T-helper 2 cell treated with Interferon-gamma antibody and Interleukin-4, amounts not matched to agents 5 μg/mL and 100 μg/mL, for 36 hours (primary cell): Measurements from ENCODE around the gene FREM1.

Experiments used
- DNase-seq: peaks from one replicate; pipeline ENCODE4 v3.0.0; 2021; ENCODE audit warnings: low spot score
- H3K27ac Mint-ChIP-seq: one replicate; pipeline ENCODE4 v1.8.0; 2021; ENCODE audit warnings: mild to moderate bottlenecking, mixed read lengths
- H3K27me3 Mint-ChIP-seq: one replicate; pipeline ENCODE4 v1.8.0; 2021; ENCODE audit warnings: low read depth, mixed read lengths
- H3K36me3 Mint-ChIP-seq: one replicate; pipeline ENCODE4 v1.8.0; 2021; ENCODE audit warnings: low read depth, mixed read lengths
- H3K4me1 Mint-ChIP-seq: one replicate; pipeline ENCODE4 v1.8.0; 2021; ENCODE audit warnings: low read depth, mixed read lengths
- H3K4me3 Mint-ChIP-seq: one replicate; pipeline ENCODE4 v1.8.0; 2022; ENCODE audit warnings: mild to moderate bottlenecking, moderate library complexity, mixed read lengths
- H3K9me3 Mint-ChIP-seq: one replicate; pipeline ENCODE4 v1.8.0; 2021; ENCODE audit warnings: mixed read lengths

Gene FREM1

DNA sequence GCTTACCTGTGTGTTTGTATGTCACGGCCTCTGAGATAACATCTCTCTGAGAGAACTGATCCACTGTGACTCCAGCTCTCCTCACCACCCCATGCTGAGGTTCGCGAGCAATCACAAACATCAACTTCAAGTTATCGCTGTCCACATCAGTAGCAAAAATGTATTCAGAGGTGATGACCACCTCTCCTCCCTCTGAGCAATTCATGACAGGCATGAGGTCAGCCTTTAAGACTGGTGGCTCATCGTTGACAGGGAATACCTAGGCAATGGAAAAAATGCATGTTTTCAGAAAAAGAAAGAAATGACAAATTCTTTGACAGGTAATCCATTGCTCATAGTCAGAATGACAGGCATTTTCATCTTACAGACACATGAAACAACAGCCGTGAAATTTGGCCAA, 97.4 kb downstream of the FREM1 start:
- Mint-ChIP-seq H3K4me3 (no peak overlapping the region), H3K9me3 (no peaks in the 10 kb centered on the region), H3K4me1 (no peaks in the 10 kb centered on the region), H3K36me3 (no peaks in the 10 kb centered on the region), H3K27ac (no peak overlapping the region), H3K27me3 (no peaks in the 10 kb centered on the region)
- no peak for DNase-seq

GRCh38 chr9:14811844-14812243, 98.4 kb downstream of the FREM1 start:
- H3K27ac Mint-ChIP-seq = no peak overlapping the region
- H3K9me3 Mint-ChIP-seq = no peaks in the 10 kb centered on the region
- H3K36me3 Mint-ChIP-seq = no peaks in the 10 kb centered on the region
- no peaks in the 10 kb centered on the region for H3K4me1 Mint-ChIP-seq
- no peaks in the 10 kb centered on the region for H3K27me3 Mint-ChIP-seq
- DNase-seq = no peak
- H3K4me3 Mint-ChIP-seq = no peak overlapping the region

- Mint-ChIP-seq H3K4me1 (no peaks in the 10 kb centered on the region), H3K27me3 (no peaks in the 10 kb centered on the region), H3K4me3 (no peak overlapping the region), H3K27ac (no peak overlapping the region), H3K36me3 (no peaks in the 10 kb centered on the region), H3K9me3 (no peaks in the 10 kb centered on the region)
- no peak for DNase-seq
Observed at GRCh38 chr9:14806941-14807520, 103.2 kb downstream of the FREM1 start.

GRCh38 chr9:14799030-14799429, 111.2 kb downstream of the FREM1 start:
- DNase-seq = no peak
- H3K27ac Mint-ChIP-seq = no peak overlapping the region
- peaks cover 2% of the 10 kb centered on the region for H3K27me3 Mint-ChIP-seq
- no peaks in the 10 kb centered on the region for H3K9me3 Mint-ChIP-seq
- H3K4me1 Mint-ChIP-seq = no peaks in the 10 kb centered on the region
- H3K4me3 Mint-ChIP-seq = no peak overlapping the region
- H3K36me3 Mint-ChIP-seq = no peaks in the 10 kb centered on the region

DNA sequence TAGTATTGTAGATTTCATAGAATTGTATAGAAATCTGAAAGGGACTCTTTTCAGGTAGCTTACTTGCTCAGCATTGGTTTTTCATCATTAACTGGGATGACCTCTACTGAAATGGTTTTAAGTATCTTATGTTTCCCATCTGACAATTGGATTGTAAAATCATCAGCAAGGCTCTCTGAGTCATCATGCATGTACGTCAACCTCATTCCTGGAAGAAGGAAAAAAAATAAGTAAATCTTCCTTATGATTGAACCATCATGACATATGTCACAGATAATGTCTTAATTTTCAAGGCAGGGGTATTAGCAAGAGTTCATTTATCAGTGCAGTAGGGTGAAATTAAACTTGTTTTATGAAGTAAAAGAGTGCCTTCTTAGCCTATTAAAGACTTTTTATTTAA, 112.8 kb downstream of the FREM1 start:
- Mint-ChIP-seq H3K9me3 (no peaks in the 10 kb centered on the region), H3K27ac (no peak overlapping the region), H3K27me3 (peaks cover 2% of the 10 kb centered on the region), H3K4me3 (no peak overlapping the region), H3K4me1 (no peaks in the 10 kb centered on the region), H3K36me3 (no peaks in the 10 kb centered on the region)
- no peak for DNase-seq

DNA sequence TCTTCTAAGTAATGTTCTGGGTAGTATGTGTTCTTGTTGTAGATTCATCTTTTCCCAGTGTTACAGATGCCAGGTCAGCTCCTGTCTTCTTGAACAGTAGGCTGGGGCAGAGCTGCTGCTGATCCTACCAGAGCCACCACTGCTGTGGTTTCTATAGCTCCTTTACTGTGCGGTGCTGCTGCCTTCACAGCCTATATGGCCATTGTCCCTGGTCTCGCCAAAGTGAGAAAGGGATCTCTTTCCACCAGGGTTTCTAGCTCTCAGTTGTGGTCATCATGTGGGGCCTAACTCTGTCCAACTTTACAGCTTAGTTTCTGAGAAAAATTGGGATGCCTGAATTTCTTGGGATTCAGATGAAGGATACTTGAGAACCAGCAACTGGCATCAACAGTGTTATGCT, 116.8 kb downstream of the FREM1 start:
- Mint-ChIP-seq H3K27ac (no peak overlapping the region), H3K4me3 (no peak overlapping the region), H3K27me3 (peaks cover 2% of the 10 kb centered on the region), H3K4me1 (no peaks in the 10 kb centered on the region), H3K36me3 (no peaks in the 10 kb centered on the region), H3K9me3 (no peaks in the 10 kb centered on the region)
- no peak for DNase-seq

DNA sequence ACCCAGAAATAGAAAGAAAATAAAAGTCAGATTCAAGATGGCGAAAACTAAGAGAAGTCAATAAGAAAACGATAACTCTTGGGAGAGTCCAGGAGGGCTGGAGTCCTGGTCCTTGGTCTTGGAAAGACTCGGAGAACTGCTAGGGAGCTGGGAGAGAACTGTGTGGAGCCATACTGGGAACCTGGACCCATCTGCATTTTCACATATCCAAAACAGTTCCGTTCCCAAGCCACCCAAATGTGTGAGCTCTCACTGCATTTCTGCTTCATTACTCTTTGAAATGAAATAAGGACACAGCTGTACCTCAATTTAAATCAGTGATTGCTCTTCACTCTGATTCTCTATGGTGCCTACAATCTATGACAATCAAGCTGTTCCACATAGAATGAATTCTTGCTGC, 119.6 kb downstream of the FREM1 start:
- no peaks in the 10 kb centered on the region for H3K4me1 Mint-ChIP-seq
- no peaks in the 10 kb centered on the region for H3K9me3 Mint-ChIP-seq

GRCh38 chr9:14788846-14789245, 121.4 kb downstream of the FREM1 start:
- H3K4me3 Mint-ChIP-seq = no peak overlapping the region
- no peaks in the 10 kb centered on the region for H3K36me3 Mint-ChIP-seq
- H3K27ac Mint-ChIP-seq = no peak overlapping the region
- no peaks in the 10 kb centered on the region for H3K27me3 Mint-ChIP-seq
- H3K9me3 Mint-ChIP-seq = no peaks in the 10 kb centered on the region
- no peaks in the 10 kb centered on the region for H3K4me1 Mint-ChIP-seq
- no peak for DNase-seq

More for the DNA sequence above, 119.6 kb downstream of the FREM1 start:
- Mint-ChIP-seq H3K27ac (no peak overlapping the region), H3K4me3 (no peak overlapping the region), H3K27me3 (peaks cover 2% of the 10 kb centered on the region), H3K36me3 (no peaks in the 10 kb centered on the region)
- no peak for DNase-seq

- no peaks in the 10 kb centered on the region for H3K36me3 Mint-ChIP-seq
- no peaks in the 10 kb centered on the region for H3K9me3 Mint-ChIP-seq
- no peak overlapping the region for H3K4me3 Mint-ChIP-seq
- no peaks in the 10 kb centered on the region for H3K27me3 Mint-ChIP-seq
- no peaks in the 10 kb centered on the region for H3K4me1 Mint-ChIP-seq
- no peak for DNase-seq
- H3K27ac Mint-ChIP-seq = no peak overlapping the region
Observed at GRCh38 chr9:14783358-14783757, 126.9 kb downstream of the FREM1 start.

GRCh38 chr9:14782286-14783051, 127.8 kb downstream of the FREM1 start:
- no peak for DNase-seq
- Mint-ChIP-seq H3K36me3 (no peaks in the 10 kb centered on the region), H3K9me3 (no peaks in the 10 kb centered on the region), H3K4me3 (no peak overlapping the region), H3K4me1 (no peaks in the 10 kb centered on the region), H3K27ac (no peak overlapping the region), H3K27me3 (no peaks in the 10 kb centered on the region)

GRCh38 chr9:14780693-14781092, 129.5 kb downstream of the FREM1 start:
- no peaks in the 10 kb centered on the region for H3K4me1 Mint-ChIP-seq

DNA sequence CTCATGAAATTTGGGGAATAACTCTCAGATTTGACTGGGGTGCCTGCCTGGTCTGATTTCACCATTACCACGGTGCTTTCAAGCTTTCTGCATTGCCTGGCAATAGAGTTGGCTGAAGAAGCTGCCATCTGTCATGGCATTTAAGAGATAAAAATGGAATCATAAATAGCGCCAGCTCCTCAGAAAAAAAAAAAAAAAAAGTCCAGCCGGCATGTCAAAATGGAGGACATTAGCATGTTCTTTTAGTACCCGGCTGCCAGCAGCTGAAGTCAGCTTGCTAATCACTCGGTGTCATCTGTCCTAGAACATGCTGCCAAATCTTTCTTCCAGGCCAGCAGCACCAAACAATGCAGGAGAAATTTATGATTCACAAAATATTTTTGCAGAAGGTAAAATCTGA, 130.0 kb downstream of the FREM1 start:
- Mint-ChIP-seq H3K27ac (no peak overlapping the region), H3K4me1 (no peaks in the 10 kb centered on the region), H3K27me3 (no peaks in the 10 kb centered on the region), H3K4me3 (no peak overlapping the region), H3K9me3 (no peaks in the 10 kb centered on the region), H3K36me3 (no peaks in the 10 kb centered on the region)
- DNase-seq = no peak

More at GRCh38 chr9:14780693-14781092, 129.5 kb downstream of the FREM1 start:
- Mint-ChIP-seq H3K27me3 (no peaks in the 10 kb centered on the region), H3K9me3 (no peaks in the 10 kb centered on the region), H3K27ac (no peak overlapping the region), H3K36me3 (no peaks in the 10 kb centered on the region), H3K4me3 (no peak overlapping the region)
- DNase-seq = no peak

GRCh38 chr9:14779566-14780022, 130.6 kb downstream of the FREM1 start:
- Mint-ChIP-seq H3K27me3 (no peaks in the 10 kb centered on the region), H3K27ac (no peak overlapping the region), H3K36me3 (no peaks in the 10 kb centered on the region), H3K4me3 (no peak overlapping the region), H3K9me3 (no peaks in the 10 kb centered on the region), H3K4me1 (no peaks in the 10 kb centered on the region)
- DNase-seq = no peak

DNA sequence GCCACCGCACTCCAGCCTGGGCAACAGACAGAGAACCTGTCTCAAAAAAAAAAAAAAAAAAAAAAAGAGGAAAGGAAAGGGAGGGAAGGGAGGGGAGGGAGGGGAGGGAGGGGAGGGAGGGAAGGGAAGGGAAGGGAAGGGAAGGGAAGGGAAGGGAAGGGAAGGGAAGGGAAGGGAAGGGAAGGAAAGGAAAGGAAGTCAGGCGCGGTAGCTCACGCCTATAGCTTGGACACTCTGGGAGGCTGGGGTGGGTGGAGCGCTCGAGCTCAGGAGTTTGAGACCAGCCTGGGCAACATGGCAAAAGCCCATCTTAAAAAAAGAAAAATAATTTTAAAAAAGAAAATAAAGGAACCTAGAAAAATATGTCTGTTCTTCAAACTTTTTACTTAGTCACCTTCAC, 131.7 kb downstream of the FREM1 start:
- H3K27ac Mint-ChIP-seq = no peak overlapping the region
- H3K4me1 Mint-ChIP-seq = no peaks in the 10 kb centered on the region
- DNase-seq = no peak
- no peaks in the 10 kb centered on the region for H3K27me3 Mint-ChIP-seq
- H3K4me3 Mint-ChIP-seq = no peak overlapping the region
- H3K9me3 Mint-ChIP-seq = no peaks in the 10 kb centered on the region
- no peaks in the 10 kb centered on the region for H3K36me3 Mint-ChIP-seq

DNA sequence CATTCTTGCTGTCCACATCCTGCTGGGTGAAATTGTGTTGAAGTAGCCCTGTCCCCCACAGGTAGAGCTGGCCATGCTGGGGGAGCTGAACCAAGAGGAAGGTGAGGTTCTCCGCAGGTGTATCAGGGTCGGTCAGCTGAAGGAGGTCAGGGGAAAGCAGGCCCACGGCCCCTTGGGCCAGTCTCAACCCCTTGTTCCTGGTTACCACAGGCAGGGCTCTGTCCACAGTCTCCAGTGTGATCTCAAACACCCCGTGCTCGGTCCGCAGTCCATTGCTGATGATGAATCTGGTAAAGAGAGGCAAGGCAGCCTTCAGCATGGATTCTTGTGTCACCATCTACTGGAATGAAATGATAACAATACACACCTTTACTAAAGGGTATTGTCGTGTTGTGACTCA, 134.3 kb downstream of the FREM1 start:
- no peaks in the 10 kb centered on the region for H3K27me3 Mint-ChIP-seq
- DNase-seq = no peak
- no peaks in the 10 kb centered on the region for H3K9me3 Mint-ChIP-seq
- no peaks in the 10 kb centered on the region for H3K36me3 Mint-ChIP-seq
- H3K27ac Mint-ChIP-seq = no peak overlapping the region
- no peak overlapping the region for H3K4me3 Mint-ChIP-seq
- no peaks in the 10 kb centered on the region for H3K4me1 Mint-ChIP-seq
